NCI-H526 treated with DMSO at 0.1 percent for 48 hours (cell line): ENCODE measurements around the gene IGF2BP2.
"Not testable (repeated sequence)": the region's sequence is repeated elsewhere in the genome, so short reads cannot be mapped to it uniquely, and the experiment has no call there.

Source experiments
- DNase-seq: peaks from one replicate; lab custom pipeline; 2025; lab: John Stamatoyannopoulos, UW

The IGF2BP2 gene

DNA sequence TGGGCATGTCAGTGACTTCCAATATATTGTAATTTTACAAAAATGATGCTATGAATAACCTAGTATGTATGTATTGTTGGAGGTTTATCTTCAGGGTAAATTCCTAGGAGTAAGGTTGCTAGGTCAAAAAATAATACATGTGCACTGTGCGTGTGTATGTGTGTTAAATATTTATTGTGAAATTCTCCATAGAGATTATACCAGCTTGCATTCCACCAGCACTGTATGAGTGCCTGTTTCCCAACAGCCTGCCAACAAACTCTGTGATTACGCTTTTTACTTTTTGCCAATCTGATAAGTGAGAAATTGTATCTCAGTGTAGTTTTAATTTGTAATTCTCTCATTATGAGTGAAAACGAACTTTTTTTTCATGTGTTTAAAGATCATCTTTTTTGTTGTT is 12.6 kb upstream of the IGF2BP2 start:
- no peak for DNase-seq

DNA sequence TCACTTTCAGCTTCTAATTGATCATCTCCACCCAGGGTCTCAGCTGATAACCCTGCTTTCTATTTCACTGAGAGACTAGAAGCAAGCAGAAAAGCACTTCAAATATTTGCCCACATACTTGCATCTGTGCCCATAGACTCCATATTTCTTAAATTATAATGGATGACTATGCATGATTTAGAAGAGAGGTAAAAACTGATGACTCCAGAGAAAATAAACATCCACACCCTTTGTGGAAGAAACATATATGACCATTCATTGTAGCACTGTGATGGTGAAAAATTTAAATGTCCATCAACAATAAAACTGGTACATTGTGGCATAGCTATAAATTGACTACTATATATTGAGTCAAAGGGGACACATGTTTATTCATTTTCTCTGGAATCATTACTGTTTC is 7.1 kb upstream of the IGF2BP2 start:
- no peak for DNase-seq

DNA sequence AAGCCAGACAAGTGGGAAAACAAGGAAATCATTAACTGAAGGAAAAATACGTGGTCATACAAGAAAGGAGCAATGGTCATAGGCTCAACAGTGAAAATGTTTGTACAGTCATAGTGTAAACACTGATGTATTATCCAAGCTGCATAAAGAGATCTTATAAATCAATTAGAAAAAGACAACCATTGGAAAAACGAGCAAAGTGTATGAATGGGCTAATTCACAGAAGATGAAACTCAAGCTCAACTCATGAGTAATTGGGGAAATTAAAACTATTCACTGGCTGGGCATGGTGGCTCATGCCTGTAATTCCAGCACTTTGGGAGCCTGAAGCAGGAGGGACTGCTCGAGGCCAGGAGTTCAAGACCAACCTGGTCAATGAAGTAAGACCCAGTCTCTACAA is 6.4 kb upstream of the IGF2BP2 start:
- no peak for DNase-seq

DNA sequence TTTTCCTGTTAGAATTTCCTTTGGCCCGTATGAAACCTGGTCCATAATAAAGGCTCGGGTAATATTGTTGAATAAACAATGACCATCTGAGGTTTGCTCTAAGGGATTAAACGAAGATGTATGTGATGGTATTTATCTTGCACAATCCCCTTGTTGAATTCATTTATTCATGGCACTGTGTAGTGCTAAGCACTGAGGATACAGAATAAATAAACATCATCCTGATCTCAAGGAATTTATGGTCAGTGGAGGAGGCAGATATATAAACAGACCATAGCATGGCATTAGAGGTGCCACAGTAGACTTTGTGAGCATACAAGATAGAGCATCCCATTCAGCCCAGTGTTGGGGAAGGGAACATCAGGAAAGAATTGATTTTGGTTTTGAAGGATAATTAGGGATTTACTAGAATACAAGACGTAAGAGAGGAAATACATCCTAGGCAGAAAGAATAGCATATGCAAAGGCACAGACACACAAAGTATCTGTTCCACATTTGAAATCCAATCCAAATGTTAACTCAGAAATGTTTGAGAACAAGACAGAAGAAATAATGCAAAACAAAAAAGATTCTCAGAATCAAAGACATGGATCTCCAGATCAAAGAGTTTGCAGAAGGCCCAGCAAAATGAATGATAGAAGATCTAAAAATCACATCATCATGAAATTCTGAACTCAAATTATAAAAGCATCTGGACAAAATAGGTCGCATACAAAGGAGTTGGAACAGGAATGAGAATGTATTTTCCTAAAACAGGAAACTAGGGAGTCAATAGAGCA is 5.4 kb upstream of the IGF2BP2 start:
- DNase-seq: no peak

DNA sequence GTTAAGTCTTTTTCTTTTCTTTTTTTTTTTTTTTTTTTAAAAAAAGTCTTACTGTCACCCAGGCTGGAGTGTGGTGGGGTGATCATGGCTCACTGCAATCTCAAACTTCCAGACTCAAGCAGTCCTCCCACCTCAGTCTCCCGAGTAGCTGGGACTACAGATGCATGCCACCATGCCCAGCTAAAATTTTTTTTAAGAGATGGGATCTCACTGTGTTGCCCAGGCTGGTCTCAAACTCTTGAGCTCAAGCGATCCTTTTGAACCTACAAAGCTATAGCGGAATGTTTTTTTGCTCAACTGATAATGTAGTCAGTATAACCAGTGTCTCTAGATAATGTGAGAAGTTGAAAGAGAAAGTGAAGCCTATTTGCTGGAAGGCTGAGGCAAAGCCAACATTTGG is 3.9 kb upstream of the IGF2BP2 start:
- DNase-seq: no peak

DNA sequence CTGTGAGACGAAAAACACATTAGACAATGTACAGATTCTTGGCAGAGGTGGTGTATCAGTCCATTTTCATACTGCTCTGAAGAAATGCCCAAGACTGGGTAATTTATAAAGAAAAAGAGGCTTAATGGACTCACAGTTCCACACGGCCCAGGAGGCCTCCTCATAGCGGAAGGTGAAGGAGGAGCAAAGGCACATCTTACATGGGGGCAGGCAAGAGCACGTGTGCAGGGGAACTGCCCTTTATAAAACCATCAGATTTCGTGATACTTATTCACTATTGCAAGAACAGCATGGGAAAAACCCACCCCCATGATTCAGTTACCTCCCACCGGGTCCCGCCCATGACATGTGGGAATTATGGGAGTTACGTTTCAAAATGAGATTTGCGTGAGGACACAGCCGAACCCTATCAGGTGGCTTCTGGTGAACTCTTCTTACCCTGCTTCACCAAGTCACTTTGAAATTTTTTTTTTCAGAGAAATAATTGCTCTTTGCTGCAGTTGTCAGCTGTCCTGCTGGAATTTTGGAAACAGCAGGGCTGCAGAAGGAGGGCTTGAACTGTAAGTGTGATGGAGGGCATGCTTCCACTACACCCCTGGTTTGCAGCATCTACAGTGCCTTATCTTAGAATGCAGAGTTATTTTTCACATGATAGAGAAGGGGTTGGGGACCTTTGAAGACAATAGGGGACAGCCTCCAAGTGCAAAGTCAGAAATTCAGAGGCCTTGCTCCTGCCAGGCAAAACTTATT is 2.9 kb upstream of the IGF2BP2 start:
- no peak for DNase-seq

DNA sequence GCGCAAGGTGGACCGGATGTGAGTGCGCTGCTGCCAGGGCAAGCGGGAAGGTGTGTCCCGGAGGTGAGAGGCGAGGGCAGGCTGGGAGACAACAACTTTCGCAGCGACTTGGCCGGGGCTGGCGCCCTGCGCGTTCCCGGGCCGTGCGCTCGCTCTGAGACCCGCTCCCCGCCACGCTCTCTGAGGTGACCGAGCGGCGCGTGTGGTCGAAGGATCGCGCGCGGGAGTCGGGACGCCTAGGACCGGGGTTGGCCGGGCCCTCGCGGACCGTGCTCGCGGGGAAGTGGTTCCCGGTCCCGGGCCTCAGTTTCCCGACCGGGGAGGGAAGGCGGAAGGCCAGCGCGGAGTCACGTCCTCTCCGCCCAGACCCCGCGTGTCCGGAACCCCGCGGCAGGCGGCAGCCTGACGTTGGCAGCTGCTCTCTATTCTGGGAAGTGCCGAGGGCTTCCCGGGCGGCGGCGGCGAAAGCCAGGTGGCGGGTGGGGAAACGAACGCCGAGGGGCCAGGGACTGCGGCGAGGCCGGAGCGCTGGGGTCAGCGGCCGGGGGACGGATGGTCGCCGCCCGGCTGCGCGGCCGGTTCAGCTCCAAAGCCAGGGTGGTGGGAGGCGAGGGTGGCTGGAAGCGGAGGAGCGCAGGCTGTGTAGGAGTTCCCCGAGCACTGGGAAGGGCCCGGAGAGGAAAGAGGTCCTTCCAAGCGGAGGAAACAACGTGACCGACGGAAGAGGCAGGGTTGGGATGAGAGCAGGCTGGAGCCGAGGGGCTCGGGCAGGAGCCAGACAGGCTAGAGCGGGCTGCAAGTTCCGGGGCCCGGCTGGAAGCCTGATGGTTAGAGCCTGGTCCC is 1.0 kb upstream of the IGF2BP2 start:
- DNase-seq: no peak

DNA sequence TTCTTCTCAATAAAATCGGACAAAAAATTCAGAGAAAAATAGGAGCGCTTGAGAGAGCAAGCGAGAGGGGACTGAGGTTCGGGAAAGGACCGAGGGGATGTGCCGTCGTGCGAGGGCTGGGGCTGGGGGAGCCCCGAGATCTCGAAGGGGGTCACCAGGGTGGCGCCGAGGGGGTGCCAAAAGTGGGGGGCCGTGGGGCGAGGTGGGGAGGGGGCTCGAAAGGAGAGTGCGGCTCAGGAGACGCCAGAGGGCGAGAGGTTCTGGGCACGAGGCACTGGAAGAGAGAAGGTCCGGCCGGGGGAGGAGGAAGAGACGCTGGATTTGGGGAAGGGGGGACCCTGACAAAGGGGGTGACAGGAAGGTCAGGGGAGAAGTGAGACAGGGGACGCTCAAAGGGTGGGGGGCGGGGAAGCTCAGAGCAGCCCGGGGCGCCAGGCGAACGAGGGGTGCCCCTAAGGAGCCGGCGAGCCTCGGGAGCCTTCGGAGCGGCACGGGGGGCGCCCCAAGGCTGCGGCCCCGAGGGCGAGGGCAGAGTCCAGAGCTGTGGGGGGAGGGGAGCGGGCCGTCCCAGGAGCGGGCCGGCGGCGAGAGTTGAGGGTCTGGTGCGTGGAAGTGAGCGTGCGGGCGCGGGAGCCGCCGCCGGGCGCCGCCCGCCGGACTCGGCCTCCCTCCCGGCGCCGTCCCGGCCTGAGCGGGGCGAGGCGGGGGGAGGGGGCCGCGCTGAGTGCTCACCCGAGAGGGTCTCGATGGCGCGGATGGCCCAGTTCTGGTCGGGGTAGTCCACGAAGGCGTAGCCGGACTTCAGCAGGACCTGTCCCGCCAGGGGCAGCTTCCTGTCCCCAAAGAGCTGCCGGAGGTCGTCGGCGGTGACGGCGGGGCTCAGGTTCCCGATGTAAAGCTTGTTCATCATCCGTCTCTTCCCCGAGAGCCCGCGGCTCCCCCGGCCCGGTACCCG is 514 bp downstream of the IGF2BP2 start:
- DNase-seq: no peak

DNA sequence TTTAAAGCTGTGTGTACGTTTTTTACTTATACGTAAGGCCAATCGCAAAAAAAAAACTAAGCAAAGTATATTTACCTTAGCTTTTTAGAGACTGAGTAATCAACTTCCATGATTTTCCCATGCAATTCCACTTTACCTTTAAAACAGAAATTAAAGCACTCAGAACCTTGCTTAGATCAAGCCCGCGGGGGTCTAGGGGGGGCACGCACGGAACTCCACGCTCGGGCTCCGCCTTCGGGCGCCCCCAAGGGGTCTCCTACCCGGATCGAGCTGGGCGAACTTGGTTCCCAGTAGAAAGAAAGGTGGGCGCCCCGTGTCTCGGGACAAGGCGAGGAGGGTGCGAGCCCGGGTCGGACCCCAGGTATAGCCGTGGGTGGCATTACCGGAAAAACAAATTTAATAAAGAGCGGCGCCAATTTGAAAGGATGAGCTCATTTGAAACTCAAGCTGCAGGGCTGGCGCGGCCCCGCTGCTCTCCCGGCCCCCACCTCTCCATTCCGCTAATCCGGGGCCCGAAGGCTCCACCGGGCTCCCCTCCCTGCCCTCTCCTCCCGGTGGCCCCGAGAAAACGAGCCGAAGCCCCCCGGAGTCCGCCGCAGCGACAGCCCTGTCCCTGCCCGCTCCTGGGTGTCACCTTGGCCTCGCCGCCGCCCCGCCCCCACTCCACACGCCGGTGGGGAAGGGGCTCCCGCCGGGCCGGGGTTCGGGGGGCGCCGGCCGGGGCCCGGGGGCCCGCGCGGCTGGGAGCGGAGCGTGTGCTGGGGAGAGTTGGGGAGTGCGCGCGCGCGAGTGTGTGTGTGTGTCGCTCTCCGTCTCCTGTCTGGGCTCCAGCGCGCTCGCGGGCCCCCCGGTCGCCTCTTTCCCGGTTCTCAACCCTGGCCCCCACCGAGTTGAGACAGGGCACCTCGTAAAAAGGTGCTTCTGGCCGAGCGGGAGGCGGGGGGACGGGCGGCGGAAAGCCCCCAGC is 1.5 kb downstream of the IGF2BP2 start:
- DNase-seq: no peak

DNA sequence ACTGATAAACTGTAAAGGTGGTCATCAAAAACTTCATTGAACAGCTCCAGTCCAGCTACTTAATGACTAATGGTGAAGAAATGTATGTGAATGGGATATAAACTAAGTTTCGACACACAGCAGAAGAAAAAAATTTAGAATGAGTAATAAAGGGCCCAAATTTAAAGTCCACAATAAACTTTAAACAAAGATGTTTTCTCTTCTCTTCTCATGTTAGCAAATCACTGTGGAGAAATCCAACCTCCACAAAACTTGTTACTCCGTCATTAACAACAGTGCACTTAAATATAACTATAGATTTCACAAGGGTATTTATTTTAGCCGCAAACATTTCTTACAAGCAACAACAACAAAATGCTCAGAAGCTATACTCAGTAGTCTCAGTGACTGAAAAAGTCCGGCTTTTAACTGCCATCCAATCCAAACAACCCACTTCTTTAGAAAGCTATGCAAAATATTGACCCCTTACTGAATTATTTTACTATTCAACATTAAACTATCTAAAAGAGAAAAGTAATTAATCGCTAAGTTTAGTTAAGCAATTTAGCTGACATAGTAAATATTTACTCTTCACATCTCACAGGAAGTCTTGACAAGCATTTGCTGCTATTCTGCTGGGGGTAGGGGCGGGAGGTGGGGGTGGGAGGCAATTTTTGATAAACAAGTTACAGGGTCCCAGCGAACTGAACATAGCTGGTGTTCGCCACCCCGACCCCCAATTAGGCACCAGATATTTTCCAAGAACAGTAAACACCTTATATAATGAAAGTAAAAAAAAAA is 2.4 kb downstream of the IGF2BP2 start:
- no peak for DNase-seq

DNA sequence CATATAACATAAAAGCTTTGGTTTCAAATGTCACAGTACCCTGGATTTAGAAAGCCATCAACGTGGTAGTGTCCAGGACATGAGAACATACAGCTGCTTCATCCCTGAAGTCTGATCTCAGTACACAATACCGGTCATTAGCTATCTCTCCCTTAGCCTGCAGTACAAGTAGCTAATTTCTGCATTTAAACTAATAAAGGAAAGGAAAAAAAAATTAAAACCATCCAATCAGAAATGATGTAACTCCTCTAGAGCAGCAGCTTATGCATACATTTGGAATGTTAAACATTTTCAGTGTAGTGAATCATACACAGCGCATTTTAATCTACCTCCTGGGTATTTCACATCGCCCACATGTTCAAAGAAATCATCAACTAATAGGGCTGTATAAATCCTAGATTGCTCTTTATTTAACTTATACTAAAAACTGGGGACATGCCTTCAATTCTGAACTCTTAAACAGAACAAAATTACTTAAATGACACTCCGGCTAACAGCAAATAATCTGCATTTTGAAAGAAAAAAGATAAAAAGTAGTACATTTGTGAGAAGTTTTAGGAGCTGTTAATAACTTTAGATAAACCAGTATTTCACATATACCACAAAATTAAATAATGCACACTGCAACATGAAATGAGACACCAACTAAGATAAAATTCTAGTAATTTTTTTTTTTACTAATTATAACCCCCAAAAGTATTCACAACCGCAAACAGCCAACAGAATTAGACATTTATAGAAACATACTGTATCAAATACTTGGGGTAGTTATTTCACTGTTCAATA is 3.7 kb downstream of the IGF2BP2 start:
- DNase-seq: no peak

DNA sequence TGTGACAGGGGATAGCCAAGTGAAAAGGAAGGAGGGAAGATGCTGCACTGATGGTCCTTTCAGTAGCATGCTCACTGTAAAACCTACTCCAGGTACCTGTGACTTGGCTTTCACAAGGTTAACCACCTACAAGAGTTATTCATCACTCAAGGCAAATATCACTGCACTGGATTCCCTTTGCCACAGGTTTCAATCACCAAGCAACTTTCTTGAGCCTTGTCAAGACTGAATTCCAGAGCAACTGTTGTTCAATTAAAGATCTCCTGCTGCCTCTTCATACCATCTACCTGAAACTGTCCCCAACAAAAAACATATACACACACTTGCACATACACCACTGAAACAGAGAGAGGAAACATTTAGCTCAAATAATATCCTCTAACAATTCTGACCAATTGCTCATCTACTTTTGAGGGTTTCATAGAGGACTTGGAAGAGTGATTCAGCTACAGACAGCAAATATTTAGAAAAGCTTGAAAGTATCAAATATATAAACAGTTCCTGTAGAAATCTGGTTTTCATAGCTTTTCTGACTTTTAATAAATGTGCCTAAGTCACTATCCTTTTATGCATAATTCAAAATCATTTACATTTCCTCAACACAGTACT is 6.5 kb downstream of the IGF2BP2 start:
- DNase-seq: no peak

DNA sequence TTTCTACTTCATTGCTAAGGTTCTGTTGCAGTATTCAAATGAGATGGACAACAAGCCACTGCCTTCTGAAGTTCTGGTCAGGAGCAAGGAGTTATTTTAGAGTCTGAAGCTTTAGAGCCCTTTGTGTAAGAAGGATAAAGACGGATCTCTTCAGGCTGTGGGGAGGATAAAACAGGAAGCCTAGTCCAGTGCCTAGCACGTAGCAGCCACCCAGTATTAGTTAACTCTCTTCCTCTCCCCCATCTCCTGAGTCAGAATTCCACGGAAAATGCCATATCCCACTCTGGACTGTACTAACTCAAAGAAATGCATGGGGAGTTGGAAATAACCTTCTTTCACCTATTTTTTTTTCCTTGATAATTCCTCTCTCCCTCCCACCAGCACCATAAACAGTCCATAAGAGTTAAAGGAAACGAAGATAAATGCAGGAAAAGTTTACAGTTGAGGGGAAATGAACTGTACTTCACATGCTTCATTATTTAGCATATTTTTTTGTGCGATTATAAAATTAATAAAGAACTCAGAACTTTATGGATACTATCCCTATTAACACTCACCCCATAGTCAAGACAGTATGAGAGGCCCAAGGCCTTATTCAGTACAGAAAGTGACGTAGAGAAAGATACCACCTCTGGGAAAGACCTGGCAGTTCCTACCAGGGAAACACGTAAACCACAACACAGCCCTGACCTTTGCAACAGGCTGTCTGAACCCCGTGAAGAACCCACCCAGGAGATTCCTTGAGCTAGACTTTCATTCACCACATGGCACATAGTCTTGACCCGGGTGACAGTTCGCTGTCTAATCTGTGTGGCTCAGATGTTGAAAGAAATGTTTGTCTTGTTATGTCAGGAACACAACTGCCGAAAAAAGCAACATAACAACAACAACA is 9.2 kb downstream of the IGF2BP2 start:
- no peak for DNase-seq

DNA sequence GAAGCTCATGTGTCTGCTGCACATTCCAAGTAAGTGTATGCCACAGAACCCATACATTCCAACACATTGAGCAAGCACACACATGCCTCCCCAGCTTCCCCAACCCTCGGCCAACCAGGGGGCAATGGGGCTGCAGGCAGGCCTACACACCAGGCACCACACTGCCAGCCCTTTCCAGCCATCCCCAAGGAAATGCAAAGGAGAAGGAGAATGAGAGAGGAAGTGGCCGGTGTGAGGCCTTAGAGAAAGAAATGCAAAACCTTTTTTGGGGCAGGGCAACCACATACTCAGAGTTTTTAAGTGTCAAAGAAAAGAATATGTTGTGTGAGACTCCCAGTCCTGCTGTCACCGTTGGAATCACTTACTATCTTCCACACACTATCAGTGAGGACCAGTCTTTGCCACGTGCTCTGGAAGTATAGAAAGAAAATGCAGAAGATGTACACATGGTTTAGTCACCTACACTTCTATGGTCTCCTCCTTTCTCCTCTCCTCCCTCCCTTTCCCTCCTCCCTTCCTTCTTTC is 11.1 kb downstream of the IGF2BP2 start:
- DNase-seq: no peak

DNA sequence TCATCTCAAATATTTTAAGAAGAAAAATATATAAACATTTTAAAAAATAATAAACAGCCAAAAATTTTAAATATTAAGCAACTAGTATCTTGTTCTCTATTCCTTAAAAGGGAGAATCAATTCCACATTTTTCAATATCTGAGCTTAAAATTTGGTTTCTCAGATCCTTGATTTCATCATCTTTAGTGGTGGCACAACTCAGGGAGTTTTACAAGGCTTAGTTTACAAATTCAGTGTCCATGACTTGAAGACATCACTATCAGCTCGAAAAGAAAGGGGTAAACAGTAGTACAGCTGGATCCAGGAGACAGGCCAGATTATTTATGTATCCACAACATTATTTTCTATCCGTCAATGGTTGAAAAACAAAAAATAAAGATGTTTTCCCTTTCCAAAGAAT is 11.6 kb downstream of the IGF2BP2 start:
- DNase-seq: no peak

DNA sequence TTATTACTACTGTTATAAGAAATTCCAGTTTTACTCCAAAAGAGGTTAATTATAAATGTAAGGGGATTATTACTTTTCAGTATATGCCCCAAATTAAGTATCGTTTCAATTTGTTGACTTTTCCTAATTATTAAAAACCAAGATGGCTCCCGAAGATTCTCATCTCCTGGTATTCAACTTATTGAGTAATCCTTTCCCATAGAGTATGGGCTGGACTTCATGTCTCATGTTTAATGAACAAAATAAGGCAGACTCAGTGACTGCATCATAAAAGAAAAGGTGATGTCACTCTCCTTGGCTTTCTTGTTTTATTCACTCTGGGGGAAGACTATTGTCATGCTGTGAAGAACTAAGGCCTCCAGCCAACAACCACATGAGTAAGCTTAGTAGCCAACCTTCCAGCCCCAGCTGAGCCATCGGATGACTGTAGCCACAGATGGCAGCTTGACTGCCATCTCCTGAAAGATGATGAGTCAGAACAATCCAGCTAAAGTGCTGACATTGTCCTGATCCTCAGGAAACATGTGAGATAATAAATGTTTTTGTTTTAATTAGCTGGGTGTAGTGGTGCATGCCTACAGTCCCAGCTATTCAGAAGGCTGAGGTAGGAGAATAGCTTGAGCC is 17.3 kb downstream of the IGF2BP2 start:
- no peak for DNase-seq

DNA sequence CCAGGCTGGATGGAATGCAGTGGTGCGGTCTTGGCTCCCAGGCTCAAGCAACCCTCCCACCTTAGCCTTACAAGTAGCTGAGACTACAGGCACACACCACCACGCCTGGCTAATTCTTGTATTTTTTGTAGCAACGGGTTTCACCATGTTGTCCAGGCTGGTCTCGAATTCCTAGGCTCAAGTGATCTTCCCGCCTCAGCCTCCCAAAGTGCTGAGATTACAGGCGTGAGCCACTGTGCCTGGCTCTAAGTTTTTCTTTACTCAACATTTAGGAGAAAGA is 26.1 kb downstream of the IGF2BP2 start:
- DNase-seq: not testable (repeated sequence)
